Measurements from ENCODE around the gene KIF26B. TPM values are rescaled to one million over a fixed set of nuclear protein-coding genes. Genes with fewer than 3 reads are reported as not detected.

KIF26B gene
- polyA plus RNA-seq, 2 of the 4 experiments (the other 2 are of a cell fraction), result 0.01 to 0.04 TPM

DNA sequence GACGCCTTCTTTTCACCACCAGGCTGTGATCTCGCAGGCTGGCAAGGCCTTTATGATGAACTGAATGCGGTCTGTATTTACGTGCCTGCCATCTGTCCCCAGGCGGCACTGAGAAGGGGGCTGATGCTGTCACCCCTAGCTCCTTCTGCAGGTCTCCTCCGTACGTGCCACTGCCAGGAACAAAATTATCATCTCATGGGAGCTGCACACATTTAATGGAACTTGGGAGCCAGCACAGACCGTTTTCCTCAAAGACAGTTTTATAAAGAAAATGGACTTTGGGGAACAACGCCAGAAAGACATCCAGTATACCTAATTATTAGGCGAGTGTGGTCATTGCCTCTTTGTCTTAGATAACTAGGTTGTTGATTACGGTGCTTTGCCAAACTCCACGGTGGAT, 434.5 kb downstream of the KIF26B start:
- Histone ChIP-seq H3K4me1 (peaks cover 15% of the 10 kb centered on the region; the same call in 2 of the 3 replicates), H3K9me3 (no peaks in the 10 kb centered on the region), H3K27ac (no peak overlapping the region), H3K4me2 (no peak overlapping the region), H3K4me3 (no peak overlapping the region)
- no peak for FAIRE-seq
- TF ChIP-seq, protein P1, sequence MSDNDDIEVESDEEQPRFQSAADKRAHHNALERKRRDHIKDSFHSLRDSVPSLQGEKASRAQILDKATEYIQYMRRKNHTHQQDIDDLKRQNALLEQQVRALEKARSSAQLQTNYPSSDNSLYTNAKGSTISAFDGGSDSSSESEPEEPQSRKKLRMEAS (IDR thresholded peaks at IDR 0.05), result no peak
- TF ChIP-seq RFX5 (IDR thresholded peaks at IDR 0.05) (no peak), EP300 (IDR thresholded peaks at IDR 0.05) (no peak), HDAC2 (IDR thresholded peaks at IDR 0.05) (no peak), FOSL2 (IDR thresholded peaks at IDR 0.05) (no peak), FOSL2 (CRISPR knock-in tag; IDR thresholded peaks at IDR 0.05) (no peak), POLR2AphosphoS2 (conservative IDR thresholded peaks at IDR 0.05; ENCODE audit: low read length) (no peak), POLR2A (IDR thresholded peaks at IDR 0.05; ENCODE audit: low read length) (no peak), ZNF302 (CRISPR knock-in tag; IDR thresholded peaks at IDR 0.05) (no peak)
- TF ChIP-seq, protein P2, sequence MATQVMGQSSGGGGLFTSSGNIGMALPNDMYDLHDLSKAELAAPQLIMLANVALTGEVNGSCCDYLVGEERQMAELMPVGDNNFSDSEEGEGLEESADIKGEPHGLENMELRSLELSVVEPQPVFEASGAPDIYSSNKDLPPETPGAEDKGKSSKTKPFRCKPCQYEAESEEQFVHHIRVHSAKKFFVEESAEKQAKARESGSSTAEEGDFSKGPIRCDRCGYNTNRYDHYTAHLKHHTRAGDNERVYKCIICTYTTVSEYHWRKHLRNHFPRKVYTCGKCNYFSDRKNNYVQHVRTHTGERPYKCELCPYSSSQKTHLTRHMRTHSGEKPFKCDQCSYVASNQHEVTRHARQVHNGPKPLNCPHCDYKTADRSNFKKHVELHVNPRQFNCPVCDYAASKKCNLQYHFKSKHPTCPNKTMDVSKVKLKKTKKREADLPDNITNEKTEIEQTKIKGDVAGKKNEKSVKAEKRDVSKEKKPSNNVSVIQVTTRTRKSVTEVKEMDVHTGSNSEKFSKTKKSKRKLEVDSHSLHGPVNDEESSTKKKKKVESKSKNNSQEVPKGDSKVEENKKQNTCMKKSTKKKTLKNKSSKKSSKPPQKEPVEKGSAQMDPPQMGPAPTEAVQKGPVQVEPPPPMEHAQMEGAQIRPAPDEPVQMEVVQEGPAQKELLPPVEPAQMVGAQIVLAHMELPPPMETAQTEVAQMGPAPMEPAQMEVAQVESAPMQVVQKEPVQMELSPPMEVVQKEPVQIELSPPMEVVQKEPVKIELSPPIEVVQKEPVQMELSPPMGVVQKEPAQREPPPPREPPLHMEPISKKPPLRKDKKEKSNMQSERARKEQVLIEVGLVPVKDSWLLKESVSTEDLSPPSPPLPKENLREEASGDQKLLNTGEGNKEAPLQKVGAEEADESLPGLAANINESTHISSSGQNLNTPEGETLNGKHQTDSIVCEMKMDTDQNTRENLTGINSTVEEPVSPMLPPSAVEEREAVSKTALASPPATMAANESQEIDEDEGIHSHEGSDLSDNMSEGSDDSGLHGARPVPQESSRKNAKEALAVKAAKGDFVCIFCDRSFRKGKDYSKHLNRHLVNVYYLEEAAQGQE (IDR thresholded peaks at IDR 0.05), result no peak
- TF ChIP-seq, protein P3, sequence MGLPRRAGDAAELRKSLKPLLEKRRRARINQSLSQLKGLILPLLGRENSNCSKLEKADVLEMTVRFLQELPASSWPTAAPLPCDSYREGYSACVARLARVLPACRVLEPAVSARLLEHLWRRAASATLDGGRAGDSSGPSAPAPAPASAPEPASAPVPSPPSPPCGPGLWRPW (IDR thresholded peaks at IDR 0.05), result no peak
- DNase-seq (ENCODE audit: low read depth in 1 of 2, low spot score in 1 of 2), result no peak
- POLR2A ChIA-PET, result no interaction called here
- no peak for ATAC-seq
- 69% methylated on average over 9 of the region's 12 CpGs for WGBS (ENCODE audit: missing lambda C conversion rate)
- CTCF ChIA-PET, result interaction anchor here (0.9 kb wide), 1 partner anchor 22 kb away, joined by 3 read pairs; no protein-coding TSS in a partner anchor

DNA sequence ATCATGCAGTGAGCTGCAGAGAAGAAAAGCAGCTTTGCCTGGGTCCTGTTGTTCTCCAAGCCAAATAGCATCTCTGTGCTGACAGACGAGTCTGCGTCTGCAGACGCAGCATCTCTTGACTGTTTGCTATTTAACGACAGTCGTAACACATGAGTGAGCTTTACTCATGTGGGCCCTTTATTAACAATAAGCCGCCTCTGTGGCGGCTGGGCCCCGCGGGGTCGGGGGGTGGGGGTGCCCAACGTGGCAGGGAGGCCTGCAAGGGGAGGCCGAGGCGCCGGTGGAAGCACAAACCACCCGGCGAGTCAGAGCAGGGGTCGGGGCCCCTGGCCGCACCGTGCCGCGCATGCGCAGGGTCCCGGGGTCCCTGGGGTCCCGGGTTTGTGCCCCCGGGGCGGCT, 435.1 kb downstream of the KIF26B start:
- Histone ChIP-seq H3K4me3 (no peak overlapping the region), H3K27ac (no peak overlapping the region), H3K4me2 (no peak overlapping the region), H3K9me3 (no peaks in the 10 kb centered on the region), H3K4me1 (peaks cover 12% of the 10 kb centered on the region; the same call in 2 of the 3 replicates)
- 73% methylated on average over 13 of the region's 26 CpGs for WGBS (ENCODE audit: missing lambda C conversion rate)
- POLR2A ChIA-PET, result no interaction called here
- CTCF ChIA-PET, result interaction anchor here (0.9 kb wide), 1 partner anchor 22 kb away, joined by 3 read pairs; no protein-coding TSS in a partner anchor
- TF ChIP-seq RARB (CRISPR knock-in tag; IDR thresholded peaks at IDR 0.05) (no peak), JUN (IDR thresholded peaks at IDR 0.05) (no peak), KDM1A (IDR thresholded peaks at IDR 0.05; ENCODE audit: low read depth) (no peak), CHD2 (IDR thresholded peaks at IDR 0.05; ENCODE audit: low read length, partially characterized antibody) (no peak), NPAS2 (CRISPR knock-in tag; IDR thresholded peaks at IDR 0.05; ENCODE audit: borderline replicate concordance) (no peak), ZSCAN20 (CRISPR knock-in tag; IDR thresholded peaks at IDR 0.05) (no peak)
- TF ChIP-seq, protein P4, sequence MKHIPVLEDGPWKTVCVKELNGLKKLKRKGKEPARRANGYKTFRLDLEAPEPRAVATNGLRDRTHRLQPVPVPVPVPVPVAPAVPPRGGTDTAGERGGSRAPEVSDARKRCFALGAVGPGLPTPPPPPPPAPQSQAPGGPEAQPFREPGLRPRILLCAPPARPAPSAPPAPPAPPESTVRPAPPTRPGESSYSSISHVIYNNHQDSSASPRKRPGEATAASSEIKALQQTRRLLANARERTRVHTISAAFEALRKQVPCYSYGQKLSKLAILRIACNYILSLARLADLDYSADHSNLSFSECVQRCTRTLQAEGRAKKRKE (CRISPR knock-in tag; IDR thresholded peaks at IDR 0.05; ENCODE audit: low read depth), result no peak
- TF ChIP-seq, protein P1 (IDR thresholded peaks at IDR 0.05), result no peak
- DNase-seq (ENCODE audit: low read depth in 1 of 2, low spot score in 1 of 2), result no peak
- ATAC-seq, result no peak
- no peak for FAIRE-seq

DNA sequence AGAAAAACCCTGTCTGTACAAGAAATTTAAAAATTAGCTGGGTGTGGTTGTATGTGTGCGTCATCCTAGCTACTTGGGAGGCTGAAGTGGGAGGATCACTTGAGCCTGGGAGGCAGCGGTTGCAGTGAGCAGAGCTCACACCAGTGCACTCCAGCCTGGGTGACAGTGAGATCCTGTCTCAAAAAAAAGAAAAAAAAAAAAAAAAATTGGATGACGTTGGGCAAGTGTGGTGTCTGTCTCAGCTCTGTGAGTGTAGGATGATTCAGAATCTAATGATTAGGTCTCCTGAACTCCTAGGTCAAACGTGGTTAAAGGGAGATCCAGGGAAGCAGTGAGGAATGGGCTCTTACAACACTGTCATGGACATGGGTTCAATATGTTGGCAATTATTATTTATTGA, 435.9 kb downstream of the KIF26B start:
- ATAC-seq (no peak; a peak in 1 of 6 replicates), FAIRE-seq (no peak), DNase-seq (ENCODE audit: low read depth in 1 of 2, low spot score in 1 of 2) (no peak)
- Histone ChIP-seq H3K27ac (no peak overlapping the region), H3K4me2 (no peak overlapping the region), H3K4me3 (no peak overlapping the region), H3K4me1 (peaks cover 5% of the 10 kb centered on the region; the same call in 1 of the 3 replicates), H3K9me3 (no peaks in the 10 kb centered on the region)
- POLR2A ChIA-PET, result no interaction called here
- 47% methylated on average over 4 of the region's 4 CpGs for WGBS (ENCODE audit: missing lambda C conversion rate)
- CTCF ChIA-PET, result no interaction called here
- TF ChIP-seq POLR2AphosphoS2 (conservative IDR thresholded peaks at IDR 0.05; ENCODE audit: low read length), result no peak
- TF ChIP-seq MYC (IDR thresholded peaks at IDR 0.05; ENCODE audit: borderline replicate concordance, low read length), result no peak
- TF ChIP-seq, protein P5, sequence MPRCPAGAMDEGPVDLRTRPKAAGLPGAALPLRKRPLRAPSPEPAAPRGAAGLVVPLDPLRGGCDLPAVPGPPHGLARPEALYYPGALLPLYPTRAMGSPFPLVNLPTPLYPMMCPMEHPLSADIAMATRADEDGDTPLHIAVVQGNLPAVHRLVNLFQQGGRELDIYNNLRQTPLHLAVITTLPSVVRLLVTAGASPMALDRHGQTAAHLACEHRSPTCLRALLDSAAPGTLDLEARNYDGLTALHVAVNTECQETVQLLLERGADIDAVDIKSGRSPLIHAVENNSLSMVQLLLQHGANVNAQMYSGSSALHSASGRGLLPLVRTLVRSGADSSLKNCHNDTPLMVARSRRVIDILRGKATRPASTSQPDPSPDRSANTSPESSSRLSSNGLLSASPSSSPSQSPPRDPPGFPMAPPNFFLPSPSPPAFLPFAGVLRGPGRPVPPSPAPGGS (IDR thresholded peaks at IDR 0.05), result no peak
- no peak for TF ChIP-seq ESRRA (IDR thresholded peaks at IDR 0.05; ENCODE audit: borderline replicate concordance, low read length)
- TF ChIP-seq CBX2 (IDR thresholded peaks at IDR 0.05; ENCODE audit: borderline replicate concordance, low read depth), result no peak
- no peak for TF ChIP-seq NFE2L2 (conservative IDR thresholded peaks at IDR 0.05; ENCODE audit: low read length)
- TF ChIP-seq ZNF302 (CRISPR knock-in tag; IDR thresholded peaks at IDR 0.05), result no peak
- TF ChIP-seq, protein P6, sequence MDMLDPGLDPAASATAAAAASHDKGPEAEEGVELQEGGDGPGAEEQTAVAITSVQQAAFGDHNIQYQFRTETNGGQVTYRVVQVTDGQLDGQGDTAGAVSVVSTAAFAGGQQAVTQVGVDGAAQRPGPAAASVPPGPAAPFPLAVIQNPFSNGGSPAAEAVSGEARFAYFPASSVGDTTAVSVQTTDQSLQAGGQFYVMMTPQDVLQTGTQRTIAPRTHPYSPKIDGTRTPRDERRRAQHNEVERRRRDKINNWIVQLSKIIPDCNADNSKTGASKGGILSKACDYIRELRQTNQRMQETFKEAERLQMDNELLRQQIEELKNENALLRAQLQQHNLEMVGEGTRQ (IDR thresholded peaks at IDR 0.05), result no peak
- TF ChIP-seq GATA3 (IDR thresholded peaks at IDR 0.05; ENCODE audit: borderline replicate concordance), result no peak
- TF ChIP-seq CHD2 (IDR thresholded peaks at IDR 0.05; ENCODE audit: low read length, partially characterized antibody), result no peak
- TF ChIP-seq RCOR1 (IDR thresholded peaks at IDR 0.05; ENCODE audit: low read depth, low read length), result no peak
- no peak for TF ChIP-seq EHF (CRISPR knock-in tag; IDR thresholded peaks at IDR 0.05)
- TF ChIP-seq RAD21 (conservative IDR thresholded peaks at IDR 0.05 in 1 of 2, IDR thresholded peaks at IDR 0.05 in 1 of 2), result no peak

All from A549 (cell line).